K562 (cell line): Measurements from ENCODE around the gene LAMA5. TPM values are rescaled to one million over a fixed set of nuclear protein-coding genes. Genes with fewer than 3 reads are reported as not detected.

Source experiments
- ADNP ChIP-seq: fragments of 200-800 bp; sonication (Bioruptor generic); IDR thresholded peaks from 2 replicates; pipeline ENCODE4 v1.6.1; 2016; ENCODE audit warnings: missing genetic modification characterization, missing compliant biosample characterization
- ARID2 ChIP-seq: fragments of 450-650 bp; IDR thresholded peaks from 2 replicates; pipeline ENCODE4 v1.6.1; 2017; ENCODE audit warnings: antibody characterized with exemption, mild to moderate bottlenecking
- ATF6 ChIP-seq: sonication (generic); formaldehyde crosslinking; IDR thresholded peaks from 2 replicates; pipeline ENCODE4 v1.4.0; 2020; ENCODE audit warnings: mild to moderate bottlenecking, missing genetic modification reagents
- ATF7 ChIP-seq: fragments of 450-650 bp; IDR thresholded peaks from 2 replicates; pipeline ENCODE4 v1.7.1; 2014; ENCODE audit warnings: mild to moderate bottlenecking, moderate library complexity
- BHLHE40 ChIP-seq: IDR thresholded peaks from 2 replicates; pipeline ENCODE4 v1.6.1; 2011; ENCODE audit warnings: low read length, improper control_type of control experiment
- CHD2 ChIP-seq: IDR thresholded peaks from 2 replicates; pipeline ENCODE4 v1.6.1; 2011; ENCODE audit warnings: low read depth, low read length
- CSDE1 ChIP-seq, 2 experiments: fragments of 450-650 bp; IDR thresholded peaks; 2 replicates each; pipeline ENCODE4 v1.6.1; 2016; ENCODE audit warnings: mild to moderate bottlenecking in 1 of 2
- DIDO1 ChIP-seq: fragments of 450-650 bp; IDR thresholded peaks from 2 replicates; pipeline ENCODE4 v1.6.1; 2016; ENCODE audit warnings: low read depth, missing biosample characterization, missing genetic modification characterization
- HCFC1 ChIP-seq: IDR thresholded peaks from 2 replicates; pipeline ENCODE4 v1.6.1; 2012; ENCODE audit warnings: low read depth, low read length, improper control_type of control experiment
- HEY1 ChIP-seq: fragments of 250-450 bp; sonication (Bioruptor Pico); IDR thresholded peaks from 2 replicates; pipeline ENCODE4 v1.5.0; 2020; ENCODE audit warnings: mild to moderate bottlenecking, moderate library complexity, borderline replicate concordance
- JUND ChIP-seq, 2 experiments: IDR thresholded peaks; 2 replicates in 1 of 2; 3 replicates in 1 of 2; pipeline ENCODE4 v1.6.1; 2011; ENCODE audit warnings: borderline replicate concordance in 2 of 2, low read depth in 2 of 2, low read length in 2 of 2, improper control_type of control experiment in 1 of 2, missing biosample characterization in 1 of 2, missing genetic modification characterization in 1 of 2, missing genetic modification reagents in 1 of 2
- L3MBTL2 ChIP-seq: fragments of 450-650 bp; IDR thresholded peaks from 2 replicates; pipeline ENCODE4 v1.6.1; 2016; ENCODE audit warnings: mild to moderate bottlenecking, moderate library complexity
- RCOR1 ChIP-seq, 2 experiments: IDR thresholded peaks; 2 replicates each; pipeline ENCODE4 v1.6.1; 2012; ENCODE audit warnings: low read depth in 2 of 2, low read length in 2 of 2, borderline replicate concordance in 1 of 2, improper control_type of control experiment in 1 of 2
- SMARCC2 ChIP-seq: fragments of 450-650 bp; IDR thresholded peaks from 2 replicates; pipeline ENCODE4 v1.6.1; 2017; ENCODE audit warnings: antibody characterized with exemption, moderate library complexity, mild to moderate bottlenecking, low read depth
- TFAP4 ChIP-seq: sonication (generic); formaldehyde crosslinking; IDR thresholded peaks from 2 replicates; pipeline ENCODE4 v1.8.0; 2022; ENCODE audit warnings: missing genetic modification reagents, mild to moderate bottlenecking, moderate library complexity, borderline replicate concordance
- ZFP91 ChIP-seq: sonication (generic); formaldehyde crosslinking; IDR thresholded peaks from 2 replicates; pipeline ENCODE4 v1.8.0; 2022; ENCODE audit warnings: mild to moderate bottlenecking, missing genetic modification reagents
- ZFPM2 ChIP-seq: fragments of 250-450 bp; sonication (Bioruptor Pico); IDR thresholded peaks from 2 replicates; pipeline ENCODE4 v1.5.1; 2022; ENCODE audit warnings: mild to moderate bottlenecking
- ZNF277 ChIP-seq: fragments of 250-450 bp; sonication (Bioruptor Pico); IDR thresholded peaks from 2 replicates; pipeline ENCODE4 v1.8.0; 2022; ENCODE audit warnings: inconsistent platforms, mild to moderate bottlenecking, moderate library complexity, borderline replicate concordance
- ZNF511 ChIP-seq: sonication (generic); formaldehyde crosslinking; IDR thresholded peaks from 2 replicates; pipeline ENCODE4 v1.8.0; 2022; ENCODE audit warnings: mild to moderate bottlenecking, missing genetic modification reagents
- ZNF551 ChIP-seq: fragments of 250-450 bp; sonication (Bioruptor Pico); IDR thresholded peaks from 2 replicates; pipeline ENCODE4 v1.5.0; 2021; ENCODE audit warnings: mild to moderate bottlenecking, moderate library complexity
- polyA plus RNA-seq, 8 experiments: library from polyadenylated mRNA; depleted of rRNA in 4 of 8; stranded (reverse) in 5 of 8; unstranded in 3 of 8; fragments of >200 nt; fragmentation: Nextera tagmentation in 2 of 8; fragmentation: Illumina TruSeq in 1 of 8; extraction: Ambion mirVana in 2 of 8; extraction: Trizol in 1 of 8; gene quantifications; 2 replicates each; pipeline versions ENCODE4 v1.2.1 to v1.2.3, GENCODE V29; 2011 to 2014; ENCODE audit warnings: inconsistent platforms in 1 of 8, missing spikeins in 1 of 8
- total RNA-seq, 7 experiments: library from RNA; depleted of rRNA in 6 of 7; stranded (reverse); fragments of >200 nt in 6 of 7; fragmentation: Illumina TruSeq in 2 of 7; extraction: Trizol in 2 of 7; gene quantifications; 2 replicates each; pipeline versions ENCODE4 v1.2.1 to v1.2.3, GENCODE V29; 2011 to 2021; ENCODE audit warnings: low replicate concordance in 1 of 7

The LAMA5 gene
- total and polyA plus RNA-seq, 9 of the 15 experiments (the other 6 are each of a cell fraction or from before 2014, with no cell fraction given): 0.31 to 101 (median 7.8) TPM

GRCh38 chr20:62409931-62410745, 43.0 kb upstream of the LAMA5 start (continued):
- TF ChIP-seq ZNF277 (no peak), SMARCC2 (no peak), ZNF551 (no peak), ARID2 (peak; percentile 80), CSDE1 (IDR thresholded peaks at IDR 0.05) (no peak), ZNF511 (CRISPR knock-in tag) (no peak), ZFPM2 (no peak), ZFP91 (CRISPR knock-in tag) (no peak), JUND (IDR thresholded peaks at IDR 0.05; ENCODE audit: borderline replicate concordance, low read depth, low read length) (no peak), JUND (tag; IDR thresholded peaks at IDR 0.05; ENCODE audit: borderline replicate concordance, low read depth, low read length) (no peak), ATF7 (no peak), HEY1 (CRISPR knock-in tag) (no peak), ADNP (tag) (no peak), TFAP4 (CRISPR knock-in tag) (peak; percentile 75; the same call in 1 of the 2 replicates), BHLHE40 (0 out of 2 replicates have a peak, but pooled peaks have one; percentile 2), ATF6 (no peak), L3MBTL2 (peak; percentile 52; the same call in 1 of the 2 replicates), DIDO1 (no peak), CHD2 (no peak), HCFC1 (0 out of 2 replicates have a peak, but pooled peaks have one; percentile 12), RCOR1 (IDR thresholded peaks at IDR 0.05; ENCODE audit: borderline replicate concordance in 1 of 2, low read depth in 2 of 2, low read length in 2 of 2) (0 out of 4 replicates have a peak, but pooled peaks of 1 of the 2 experiments have one; percentile 17)
